ENCODE results near the gene DTNB. TPM values are rescaled to one million over a fixed set of nuclear protein-coding genes. Genes with fewer than 3 reads are reported as not detected.

DTNB gene
- total RNA-seq = 10 to 100 TPM in 6 of 7 donors, 1 to 10 TPM in 1; 9.4 to 24.9 (median 17.6) TPM
- 10 to 100 TPM in 1 of 2 donors, 1 to 10 TPM in 1; 8.0 to 14.3 TPM for polyA plus RNA-seq
- long read RNA-seq, donor 1, transcript DTNB-201 (20 exons, 2,464 nt) = major isoform, 8 of 97 reads
- long read RNA-seq, donor 1, partial matches to known transcripts = 18 of 97 reads
- long read RNA-seq, donor 1, other reads (novel, unspliced or antisense) = 68 of 97 reads
- long read RNA-seq, donor 2, partial matches to known transcripts = 0 of 6 reads
- long read RNA-seq, donor 2, other reads (novel, unspliced or antisense) = 5 of 6 reads
- long read RNA-seq, donor 3, partial matches to known transcripts = 2 of 29 reads
- long read RNA-seq, donor 3, other reads (novel, unspliced or antisense) = 25 of 29 reads

DNA sequence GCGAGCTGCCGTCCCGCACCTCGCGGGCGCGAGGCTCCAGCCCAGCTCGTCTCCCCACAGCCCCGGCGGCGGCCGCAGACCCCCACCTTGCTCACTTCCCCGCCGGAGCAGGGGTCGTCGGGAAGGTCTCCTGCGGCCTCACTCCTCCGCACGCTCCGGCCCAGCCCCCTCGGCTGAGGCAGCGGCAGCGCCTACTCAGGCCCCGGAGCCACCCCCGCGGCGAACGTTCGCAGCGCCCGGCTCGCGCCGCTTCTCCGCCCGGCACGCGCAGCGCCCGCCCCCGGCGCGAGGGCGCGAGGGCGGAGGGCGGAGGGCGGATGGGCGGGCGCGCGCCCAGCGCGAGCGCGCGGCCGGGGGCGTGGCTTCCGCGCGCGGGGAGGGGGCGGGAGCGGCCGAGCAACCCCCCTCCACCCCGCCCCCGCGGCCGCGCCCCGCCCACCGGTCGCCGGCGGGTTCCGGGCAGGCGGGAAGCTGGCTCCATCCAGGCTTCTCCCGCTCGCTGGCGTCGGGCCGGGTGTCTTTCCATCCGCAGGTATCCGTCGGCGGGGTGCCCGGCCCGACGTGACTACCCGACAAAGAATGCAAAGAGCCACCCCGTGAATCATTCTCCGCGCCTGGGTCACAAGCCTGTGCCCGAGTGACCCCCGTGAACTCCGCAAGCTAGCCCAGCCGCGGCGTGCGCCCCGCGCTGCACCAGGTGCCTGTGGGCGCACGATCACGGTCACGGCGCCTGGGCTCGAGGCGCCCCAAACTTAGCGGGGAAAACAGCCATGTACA is at the start of gene DTNB:
Gene DTNB, minus strand, starts transcription at position 278 of the 777 bp plus-strand sequence. CDS start 20,917 bp downstream, outside the sequence.
- DNase-seq = peak; percentile 80 to 89 (median 88)
- Histone ChIP-seq H3K27me3 (no peaks in the 10 kb centered on the region), H3K36me3 (no peaks in the 10 kb centered on the region), H3K4me3 (peak within 1 kb of the TSS; percentile 84), H3K9me3 (no peaks in the 10 kb centered on the region), H3K4me1 (ENCODE audit: insufficient read depth) (no peaks in the 10 kb centered on the region), H3K27ac (peak within 1 kb of the TSS; percentile 37 to 92)
- TF ChIP-seq EP300 (IDR thresholded peaks at IDR 0.05) (peak; percentile 22), POLR2A (IDR thresholded peaks at IDR 0.05) (peak; percentile 33)
- TF ChIP-seq, protein P1, sequence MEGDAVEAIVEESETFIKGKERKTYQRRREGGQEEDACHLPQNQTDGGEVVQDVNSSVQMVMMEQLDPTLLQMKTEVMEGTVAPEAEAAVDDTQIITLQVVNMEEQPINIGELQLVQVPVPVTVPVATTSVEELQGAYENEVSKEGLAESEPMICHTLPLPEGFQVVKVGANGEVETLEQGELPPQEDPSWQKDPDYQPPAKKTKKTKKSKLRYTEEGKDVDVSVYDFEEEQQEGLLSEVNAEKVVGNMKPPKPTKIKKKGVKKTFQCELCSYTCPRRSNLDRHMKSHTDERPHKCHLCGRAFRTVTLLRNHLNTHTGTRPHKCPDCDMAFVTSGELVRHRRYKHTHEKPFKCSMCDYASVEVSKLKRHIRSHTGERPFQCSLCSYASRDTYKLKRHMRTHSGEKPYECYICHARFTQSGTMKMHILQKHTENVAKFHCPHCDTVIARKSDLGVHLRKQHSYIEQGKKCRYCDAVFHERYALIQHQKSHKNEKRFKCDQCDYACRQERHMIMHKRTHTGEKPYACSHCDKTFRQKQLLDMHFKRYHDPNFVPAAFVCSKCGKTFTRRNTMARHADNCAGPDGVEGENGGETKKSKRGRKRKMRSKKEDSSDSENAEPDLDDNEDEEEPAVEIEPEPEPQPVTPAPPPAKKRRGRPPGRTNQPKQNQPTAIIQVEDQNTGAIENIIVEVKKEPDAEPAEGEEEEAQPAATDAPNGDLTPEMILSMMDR (IDR thresholded peaks at IDR 0.05) = no peak
- intact Hi-C loops (cut with DNase I) = loop anchor here in 2 of 4 donors (10.0 kb wide), 2 partner anchors 79 to 299 kb away; no protein-coding TSS in a partner anchor
- WGBS, 3 donors = 0 to 1% (median 1%) methylated on average over 47 to 110 of the region's 111 CpGs

GRCh38 chr2:25722224-25722623 is 48.8 kb upstream of the DTNB start:
- WGBS, 3 donors = 79 to 84% (median 81%) methylated on average over 3 of the region's 3 CpGs
- intact Hi-C loops (cut with DNase I) = no loop called here
- no peak overlapping the region for H3K4me3 ChIP-seq

GRCh38 chr2:25720575-25720974 is 47.2 kb upstream of the DTNB start:
- Histone ChIP-seq H3K9me3 (no peaks in the 10 kb centered on the region), H3K4me3 (no peak overlapping the region), H3K27ac (no peak overlapping the region), H3K36me3 (no peaks in the 10 kb centered on the region), H3K27me3 (no peaks in the 10 kb centered on the region), H3K4me1 (ENCODE audit: insufficient read depth) (no peaks in the 10 kb centered on the region)
- no peak for TF ChIP-seq POLR2A (IDR thresholded peaks at IDR 0.05)
- TF ChIP-seq, protein P1 (IDR thresholded peaks at IDR 0.05) = no peak
- TF ChIP-seq EP300 (IDR thresholded peaks at IDR 0.05) = no peak
- 72 to 91% (median 82%) methylated on average over 1 of the region's 1 CpG for WGBS, 3 donors
- DNase-seq = no peak
- intact Hi-C loops (cut with DNase I) = no loop called here

More at GRCh38 chr2:25722224-25722623, 48.8 kb upstream of the DTNB start:
- no peak overlapping the region for H3K27ac ChIP-seq
- TF ChIP-seq EP300 (IDR thresholded peaks at IDR 0.05) = no peak
- H3K36me3 ChIP-seq = no peaks in the 10 kb centered on the region
- no peaks in the 10 kb centered on the region for H3K4me1 ChIP-seq (ENCODE audit: insufficient read depth)
- no peaks in the 10 kb centered on the region for H3K9me3 ChIP-seq
- DNase-seq = no peak
- H3K27me3 ChIP-seq = no peaks in the 10 kb centered on the region

DNA sequence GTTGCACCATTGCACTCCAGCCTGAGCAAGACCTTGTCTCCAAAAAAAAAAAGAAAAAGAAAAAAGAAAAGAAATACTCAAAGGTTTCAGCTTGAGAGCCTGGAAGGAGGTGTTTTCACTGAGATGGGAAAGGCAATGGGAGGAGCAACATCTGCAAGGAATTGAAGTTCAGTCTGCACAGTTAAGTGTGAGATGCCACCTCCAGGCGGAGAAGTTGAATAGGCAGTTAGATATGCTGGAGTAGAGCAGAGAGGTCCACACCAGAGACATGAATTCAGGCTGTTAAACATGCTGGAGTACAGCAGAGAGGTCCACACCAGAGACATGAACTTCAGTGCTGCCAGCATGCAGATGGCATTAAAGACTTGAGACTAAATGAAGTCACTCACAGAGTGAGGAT is 41.4 kb upstream of the DTNB start:
- H3K27ac ChIP-seq = no peak overlapping the region
- H3K4me3 ChIP-seq = no peak overlapping the region
- intact Hi-C loops (cut with DNase I) = no loop called here
- no peak for DNase-seq
- no peaks in the 10 kb centered on the region for H3K4me1 ChIP-seq (ENCODE audit: insufficient read depth)
- no peak for TF ChIP-seq EP300 (IDR thresholded peaks at IDR 0.05)
- no peak for TF ChIP-seq POLR2A (IDR thresholded peaks at IDR 0.05)
- TF ChIP-seq, protein P1 (IDR thresholded peaks at IDR 0.05) = no peak
- no peaks in the 10 kb centered on the region for H3K27me3 ChIP-seq
- H3K9me3 ChIP-seq = no peaks in the 10 kb centered on the region
- WGBS, 3 donors = 64 to 88% (median 74%) methylated on average over 1 of the region's 1 CpG
- no peaks in the 10 kb centered on the region for H3K36me3 ChIP-seq

Data from ovary (tissue), 10 donors.